Activated naive CD8-positive, alpha-beta T cell treated with anti-CD3 and anti-CD28 coated beads, Interleukin-2, amount 10 ng/mL, durations not matched to agents 7 days and 5 days (primary cell): ENCODE measurements around the gene C1orf50. TPM values are rescaled to one million over a fixed set of nuclear protein-coding genes. Genes with fewer than 3 reads are reported as not detected.

Experiments
- ATAC-seq: fragments of 150-1000 bp; cut with Tn5 transposase; one replicate; pipeline ENCODE4 v1.10.0; 2021; ENCODE audit warnings: low read depth, moderate library complexity
- POLR2A ChIA-PET: fragments of 350-600 bp; sonication (Branson Sonifier 250); formaldehyde crosslinking; loops from one replicate; lab custom pipeline; 2021; ENCODE audit warnings: antibody characterized with exemption; lab: Charles Lee
- DNase-seq: peaks from one replicate; pipeline ENCODE4 v3.0.0; 2021
- H3K27ac Mint-ChIP-seq: one replicate; pipeline ENCODE4 v1.8.0; 2022; ENCODE audit warnings: mild to moderate bottlenecking, mixed read lengths
- H3K27me3 Mint-ChIP-seq: one replicate; pipeline ENCODE4 v1.8.0; 2022; ENCODE audit warnings: mild to moderate bottlenecking, moderate library complexity, mixed read lengths
- H3K36me3 Mint-ChIP-seq: one replicate; pipeline ENCODE4 v1.8.0; 2021; ENCODE audit warnings: mild to moderate bottlenecking, mixed read lengths
- H3K4me1 Mint-ChIP-seq: one replicate; pipeline ENCODE4 v1.8.0; 2021; ENCODE audit warnings: mixed read lengths
- H3K4me3 Mint-ChIP-seq: one replicate; pipeline ENCODE4 v1.8.0; 2022; ENCODE audit warnings: mild to moderate bottlenecking, moderate library complexity, mixed read lengths
- H3K9me3 Mint-ChIP-seq: one replicate; pipeline ENCODE4 v1.8.0; 2021; ENCODE audit warnings: mixed read lengths
- total RNA-seq, 2 experiments: library from RNA; stranded (reverse); gene quantifications; one replicate each; pipeline ENCODE4 v1.2.3, GENCODE V29; 2021

C1orf50 gene
- total RNA-seq, 2 experiments from 2014 or later: 10.4 to 10.9 TPM

GRCh38 chr1:42757892-42758275, 9.2 kb upstream of the C1orf50 start:
- POLR2A ChIA-PET: interaction anchor here (2.7 kb wide), 1 partner anchor 9 kb away, joined by 12 read pairs; the partner anchor contains the start of genes C1orf50 and P3H1
- Mint-ChIP-seq H3K4me1 (peaks cover 5% of the 10 kb centered on the region), H3K27me3 (no peaks in the 10 kb centered on the region), H3K36me3 (peaks cover 29% of the 10 kb centered on the region), H3K4me3 (no peak overlapping the region), H3K27ac (no peak overlapping the region), H3K9me3 (no peaks in the 10 kb centered on the region)
- no peak for ATAC-seq
- no peak for DNase-seq

- POLR2A ChIA-PET: interaction anchor here (2.7 kb wide), 1 partner anchor 8 kb away, joined by 12 read pairs; the partner anchor contains the start of genes C1orf50 and P3H1
- Mint-ChIP-seq H3K4me1 (peaks cover 5% of the 10 kb centered on the region), H3K36me3 (peaks cover 27% of the 10 kb centered on the region), H3K9me3 (no peaks in the 10 kb centered on the region), H3K27ac (no peak overlapping the region), H3K4me3 (no peak overlapping the region), H3K27me3 (no peaks in the 10 kb centered on the region)
- no peak for DNase-seq
- no peak for ATAC-seq
These were observed 8.4 kb upstream of the C1orf50 start for GRCh38 chr1:42758641-42759040.

GRCh38 chr1:42759114-42759513, 7.9 kb upstream of the C1orf50 start:
- ATAC-seq (no peak), DNase-seq (no peak)
- H3K36me3 Mint-ChIP-seq: peaks cover 24% of the 10 kb centered on the region
- POLR2A ChIA-PET: interaction anchor here (2.7 kb wide), 1 partner anchor 8 kb away, joined by 12 read pairs; the partner anchor contains the start of genes C1orf50 and P3H1
- H3K4me1 Mint-ChIP-seq: peaks cover 5% of the 10 kb centered on the region
- H3K27me3 Mint-ChIP-seq: no peaks in the 10 kb centered on the region
- H3K4me3 Mint-ChIP-seq: no peak overlapping the region
- no peaks in the 10 kb centered on the region for H3K9me3 Mint-ChIP-seq
- H3K27ac Mint-ChIP-seq: no peak overlapping the region

- Mint-ChIP-seq H3K4me3 (no peak overlapping the region), H3K4me1 (peaks cover 5% of the 10 kb centered on the region), H3K27ac (no peak overlapping the region), H3K27me3 (no peaks in the 10 kb centered on the region), H3K36me3 (peaks cover 9% of the 10 kb centered on the region), H3K9me3 (no peaks in the 10 kb centered on the region)
- no peak for DNase-seq
- ATAC-seq: no peak
- POLR2A ChIA-PET: interaction anchor here (1.5 kb wide), 1 partner anchor 24 kb away, joined by 3 read pairs; no protein-coding TSS in a partner anchor
These were observed 5.5 kb upstream of the C1orf50 start for GRCh38 chr1:42761567-42761966.

- DNase-seq: no peak
- POLR2A ChIA-PET: interaction anchor here (1.5 kb wide), 1 partner anchor 23 kb away, joined by 3 read pairs; no protein-coding TSS in a partner anchor
- no peaks in the 10 kb centered on the region for H3K9me3 Mint-ChIP-seq
- peaks cover 5% of the 10 kb centered on the region for H3K4me1 Mint-ChIP-seq
- no peaks in the 10 kb centered on the region for H3K27me3 Mint-ChIP-seq
- H3K36me3 Mint-ChIP-seq: peaks cover 6% of the 10 kb centered on the region
- no peak overlapping the region for H3K27ac Mint-ChIP-seq
- no peak overlapping the region for H3K4me3 Mint-ChIP-seq
- ATAC-seq: no peak
These were observed 4.8 kb upstream of the C1orf50 start for GRCh38 chr1:42762269-42762668.

- DNase-seq: no peak
- H3K9me3 Mint-ChIP-seq: no peaks in the 10 kb centered on the region
These were observed 1.8 kb upstream of the C1orf50 start for GRCh38 chr1:42765269-42765668.

GRCh38 chr1:42765832-42766740, 963 bp upstream of the C1orf50 start:
- no peaks in the 10 kb centered on the region for H3K27me3 Mint-ChIP-seq
- no peaks in the 10 kb centered on the region for H3K9me3 Mint-ChIP-seq
- H3K4me1 Mint-ChIP-seq: peaks cover 22% of the 10 kb centered on the region
- no peak overlapping the region for H3K4me3 Mint-ChIP-seq
- ATAC-seq (peak; percentile 12), DNase-seq (no peak)
- H3K27ac Mint-ChIP-seq: peak overlapping the region; percentile 76
- H3K36me3 Mint-ChIP-seq: peaks cover 16% of the 10 kb centered on the region
- POLR2A ChIA-PET: interaction anchor here (0.6 to 3.7 kb wide), 42 partner anchors 8 to 1786 kb away, joined by 3 to 37 read pairs (median 4); partner anchors contain the start of genes CCDC30, CTPS1, ERMAP and KDM4A

More at GRCh38 chr1:42765269-42765668, 1.8 kb upstream of the C1orf50 start:
- no peaks in the 10 kb centered on the region for H3K27me3 Mint-ChIP-seq
- ATAC-seq: no peak
- peaks cover 11% of the 10 kb centered on the region for H3K36me3 Mint-ChIP-seq
- no peak overlapping the region for H3K27ac Mint-ChIP-seq
- POLR2A ChIA-PET: interaction anchor here (1.0 to 3.7 kb wide), 6 partner anchors 7 to 881 kb away, joined by 3 to 37 read pairs (median 32); partner anchors contain the start of genes ERMAP, SVBP, YBX1 and ZNF691
- no peak overlapping the region for H3K4me3 Mint-ChIP-seq
- peaks cover 19% of the 10 kb centered on the region for H3K4me1 Mint-ChIP-seq

- peaks cover 17% of the 10 kb centered on the region for H3K36me3 Mint-ChIP-seq
- peak overlapping the region; percentile 95 for H3K27ac Mint-ChIP-seq
- H3K9me3 Mint-ChIP-seq: no peaks in the 10 kb centered on the region
- ATAC-seq (no peak), DNase-seq (no peak)
- POLR2A ChIA-PET: interaction anchor here (0.7 to 3.7 kb wide), 37 partner anchors 10 to 1788 kb away, joined by 3 to 37 read pairs (median 4); partner anchors contain the start of genes CFAP57, CTPS1, EBNA1BP2 and ERMAP
- no peak overlapping the region for H3K4me3 Mint-ChIP-seq
- H3K27me3 Mint-ChIP-seq: no peaks in the 10 kb centered on the region
- peaks cover 23% of the 10 kb centered on the region for H3K4me1 Mint-ChIP-seq
These were observed 506 bp downstream of the C1orf50 start for GRCh38 chr1:42767510-42768000.

GRCh38 chr1:42768172-42768571, 1.1 kb downstream of the C1orf50 start:
- ATAC-seq: no peak
- peaks cover 22% of the 10 kb centered on the region for H3K4me1 Mint-ChIP-seq
- DNase-seq: no peak
- peaks cover 17% of the 10 kb centered on the region for H3K36me3 Mint-ChIP-seq
- H3K27ac Mint-ChIP-seq: no peak overlapping the region
- POLR2A ChIA-PET: interaction anchor here (1.2 to 3.7 kb wide), 5 partner anchors 10 to 156 kb away, joined by 3 to 37 read pairs (median 34); partner anchors contain the start of genes TMEM269, YBX1 and ZNF691
- no peaks in the 10 kb centered on the region for H3K27me3 Mint-ChIP-seq
- no peak overlapping the region for H3K4me3 Mint-ChIP-seq
- H3K9me3 Mint-ChIP-seq: no peaks in the 10 kb centered on the region

GRCh38 chr1:42769811-42770210, 2.8 kb downstream of the C1orf50 start:
- peaks cover 22% of the 10 kb centered on the region for H3K4me1 Mint-ChIP-seq
- H3K36me3 Mint-ChIP-seq: peaks cover 20% of the 10 kb centered on the region
- H3K27me3 Mint-ChIP-seq: no peaks in the 10 kb centered on the region
- H3K4me3 Mint-ChIP-seq: no peak overlapping the region
- H3K9me3 Mint-ChIP-seq: no peaks in the 10 kb centered on the region
- POLR2A ChIA-PET: interaction anchor here (1.4 kb wide), 1 partner anchor 155 kb away, joined by 3 read pairs; no protein-coding TSS in a partner anchor
- no peak for ATAC-seq
- no peak for DNase-seq
- H3K27ac Mint-ChIP-seq: no peak overlapping the region

GRCh38 chr1:42773420-42773819, 6.4 kb downstream of the C1orf50 start:
- POLR2A ChIA-PET: no interaction called here
- Mint-ChIP-seq H3K9me3 (no peaks in the 10 kb centered on the region), H3K4me1 (peaks cover 19% of the 10 kb centered on the region), H3K4me3 (no peak overlapping the region), H3K27ac (no peak overlapping the region), H3K27me3 (no peaks in the 10 kb centered on the region), H3K36me3 (peaks cover 33% of the 10 kb centered on the region)
- no peak for DNase-seq
- ATAC-seq: no peak

- no peak overlapping the region for H3K4me3 Mint-ChIP-seq
- peaks cover 25% of the 10 kb centered on the region for H3K4me1 Mint-ChIP-seq
- no peaks in the 10 kb centered on the region for H3K9me3 Mint-ChIP-seq
- H3K36me3 Mint-ChIP-seq: peaks cover 27% of the 10 kb centered on the region
- H3K27ac Mint-ChIP-seq: no peak overlapping the region
- ATAC-seq (no peak), DNase-seq (no peak)
- POLR2A ChIA-PET: no interaction called here
- no peaks in the 10 kb centered on the region for H3K27me3 Mint-ChIP-seq
These were observed 8.0 kb downstream of the C1orf50 start for GRCh38 chr1:42774928-42775526.

GRCh38 chr1:42776502-42776901, 9.5 kb downstream of the C1orf50 start:
- H3K9me3 Mint-ChIP-seq: no peaks in the 10 kb centered on the region
- POLR2A ChIA-PET: interaction anchor here (0.6 to 5.2 kb wide), 2 partner anchors 9 to 572 kb away, joined by 3 to 37 read pairs; partner anchors contain the start of genes C1orf50 and P3H1
- H3K4me1 Mint-ChIP-seq: peaks cover 20% of the 10 kb centered on the region
- peaks cover 28% of the 10 kb centered on the region for H3K36me3 Mint-ChIP-seq
- no peak for ATAC-seq
- no peak overlapping the region for H3K27ac Mint-ChIP-seq
- no peak overlapping the region for H3K4me3 Mint-ChIP-seq
- no peak for DNase-seq
- H3K27me3 Mint-ChIP-seq: no peaks in the 10 kb centered on the region
